GM13977 (cell line): Measurements from ENCODE around the gene TGFBR1.
A peak's percentile ranks its signal among the peaks of the same experiment; 100 is the strongest.

Experiments
- DNase-seq: peaks from one replicate; pipeline ENCODE4 v3.0.0; 2012; ENCODE audit warnings: low spot score
- in situ Hi-C: fragments of 300-500 bp; cut with MboI; formaldehyde crosslinking; loops from one replicate; pipeline ENCODE4 v1.12.0; 2022; ENCODE audit warnings: low sequenced_read_pairs, low pct_unique_long_range_greater_than_20kb, mixed read lengths, inconsistent platforms; ENCODE audit not compliant: unreplicated experiment
- TF ChIP-seq, protein P1 (sequence below): IDR thresholded peaks from 2 replicates; pipeline ENCODE4 v1.5.1; 2012; ENCODE audit warnings: mild to moderate bottlenecking, control low read depth; ENCODE audit not compliant: insufficient read depth; ENCODE audit errors: extremely low read depth, missing control alignments

Gene TGFBR1

DNA sequence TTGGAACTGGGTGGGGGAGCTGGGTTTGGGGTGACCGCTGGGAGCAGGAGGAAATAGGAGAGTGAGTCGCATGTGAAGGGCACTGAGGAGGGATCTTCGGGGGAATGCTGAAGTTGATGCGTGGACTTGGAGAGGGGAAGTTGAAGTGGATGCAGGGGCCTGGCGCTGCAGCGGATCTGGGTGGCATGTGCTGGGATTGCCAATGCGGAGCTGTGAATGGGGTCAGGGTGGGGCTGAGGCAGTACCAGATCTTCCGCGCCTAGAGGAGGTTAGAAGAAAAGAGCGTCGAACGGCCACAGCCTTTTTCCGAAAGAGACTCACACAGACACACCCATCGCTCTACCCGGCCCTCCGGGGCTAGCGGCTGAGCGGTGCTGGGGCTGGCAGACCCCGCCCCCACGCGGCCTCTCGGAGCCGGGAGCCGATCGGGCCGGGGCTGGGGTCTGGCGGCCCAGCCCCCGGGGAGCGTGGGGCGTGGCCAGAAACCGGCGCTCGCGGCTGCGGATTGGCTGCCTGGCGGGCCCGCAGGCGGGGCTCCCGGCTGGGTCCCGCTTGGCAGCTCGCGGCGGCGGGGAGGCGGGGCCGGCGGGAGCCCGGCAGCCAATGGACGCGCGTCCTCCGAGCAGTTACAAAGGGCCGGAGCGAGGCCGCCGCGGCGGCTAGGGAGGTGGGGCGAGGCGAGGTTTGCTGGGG lies at the start of gene TGFBR1:
TGFBR1 (plus strand) TSS at position 655 of the 693 bp plus-strand sequence. CDS start 93 bp downstream, outside the sequence.
- peak; percentile 99 for DNase-seq
- TF ChIP-seq, protein P1, sequence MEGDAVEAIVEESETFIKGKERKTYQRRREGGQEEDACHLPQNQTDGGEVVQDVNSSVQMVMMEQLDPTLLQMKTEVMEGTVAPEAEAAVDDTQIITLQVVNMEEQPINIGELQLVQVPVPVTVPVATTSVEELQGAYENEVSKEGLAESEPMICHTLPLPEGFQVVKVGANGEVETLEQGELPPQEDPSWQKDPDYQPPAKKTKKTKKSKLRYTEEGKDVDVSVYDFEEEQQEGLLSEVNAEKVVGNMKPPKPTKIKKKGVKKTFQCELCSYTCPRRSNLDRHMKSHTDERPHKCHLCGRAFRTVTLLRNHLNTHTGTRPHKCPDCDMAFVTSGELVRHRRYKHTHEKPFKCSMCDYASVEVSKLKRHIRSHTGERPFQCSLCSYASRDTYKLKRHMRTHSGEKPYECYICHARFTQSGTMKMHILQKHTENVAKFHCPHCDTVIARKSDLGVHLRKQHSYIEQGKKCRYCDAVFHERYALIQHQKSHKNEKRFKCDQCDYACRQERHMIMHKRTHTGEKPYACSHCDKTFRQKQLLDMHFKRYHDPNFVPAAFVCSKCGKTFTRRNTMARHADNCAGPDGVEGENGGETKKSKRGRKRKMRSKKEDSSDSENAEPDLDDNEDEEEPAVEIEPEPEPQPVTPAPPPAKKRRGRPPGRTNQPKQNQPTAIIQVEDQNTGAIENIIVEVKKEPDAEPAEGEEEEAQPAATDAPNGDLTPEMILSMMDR, result peak; percentile 2
- in situ Hi-C loops, result no loop called here

DNA sequence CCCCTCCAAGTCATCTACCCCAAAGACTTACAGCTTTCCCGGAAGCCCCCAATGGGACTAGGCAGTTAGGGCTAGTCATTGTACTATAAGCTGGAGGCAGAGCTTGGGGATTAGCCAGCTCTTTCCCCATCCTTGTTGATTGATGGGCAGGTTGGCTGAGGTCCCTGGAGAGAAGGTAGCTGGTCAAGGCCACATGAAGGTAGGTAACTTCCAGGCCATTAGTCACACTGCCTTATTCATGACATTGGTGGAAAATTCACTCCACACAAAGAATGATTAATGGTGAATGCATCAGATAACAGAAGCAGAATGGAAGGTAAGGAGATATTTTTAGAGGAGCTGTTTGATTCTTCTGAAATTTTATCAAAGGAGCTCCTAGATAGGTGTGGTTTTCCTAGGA lies 49.5 kb upstream of the TGFBR1 start:
- in situ Hi-C loops, result no loop called here
- TF ChIP-seq, protein P1, result no peak
- DNase-seq, result no peak

DNA sequence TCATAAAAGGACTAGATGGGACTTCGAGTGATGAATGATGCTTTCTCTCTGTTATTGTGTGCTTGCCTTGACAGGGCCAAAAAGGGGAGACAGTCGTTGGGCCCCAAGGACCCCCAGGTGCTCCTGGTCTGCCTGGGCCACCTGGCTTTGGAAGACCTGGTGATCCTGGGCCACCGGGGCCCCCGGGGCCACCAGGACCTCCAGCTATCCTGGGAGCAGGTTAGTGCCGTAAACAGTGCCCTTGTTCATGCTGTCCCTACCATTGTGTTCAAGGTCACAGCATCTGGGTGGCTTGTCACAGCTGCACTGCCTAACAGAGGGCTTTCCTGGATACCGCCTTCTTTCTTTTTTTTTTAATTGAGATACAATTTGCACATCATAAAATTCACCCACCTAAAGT lies 48.7 kb upstream of the TGFBR1 start:
- DNase-seq, result no peak
- in situ Hi-C loops, result no loop called here
- TF ChIP-seq, protein P1, result no peak

DNA sequence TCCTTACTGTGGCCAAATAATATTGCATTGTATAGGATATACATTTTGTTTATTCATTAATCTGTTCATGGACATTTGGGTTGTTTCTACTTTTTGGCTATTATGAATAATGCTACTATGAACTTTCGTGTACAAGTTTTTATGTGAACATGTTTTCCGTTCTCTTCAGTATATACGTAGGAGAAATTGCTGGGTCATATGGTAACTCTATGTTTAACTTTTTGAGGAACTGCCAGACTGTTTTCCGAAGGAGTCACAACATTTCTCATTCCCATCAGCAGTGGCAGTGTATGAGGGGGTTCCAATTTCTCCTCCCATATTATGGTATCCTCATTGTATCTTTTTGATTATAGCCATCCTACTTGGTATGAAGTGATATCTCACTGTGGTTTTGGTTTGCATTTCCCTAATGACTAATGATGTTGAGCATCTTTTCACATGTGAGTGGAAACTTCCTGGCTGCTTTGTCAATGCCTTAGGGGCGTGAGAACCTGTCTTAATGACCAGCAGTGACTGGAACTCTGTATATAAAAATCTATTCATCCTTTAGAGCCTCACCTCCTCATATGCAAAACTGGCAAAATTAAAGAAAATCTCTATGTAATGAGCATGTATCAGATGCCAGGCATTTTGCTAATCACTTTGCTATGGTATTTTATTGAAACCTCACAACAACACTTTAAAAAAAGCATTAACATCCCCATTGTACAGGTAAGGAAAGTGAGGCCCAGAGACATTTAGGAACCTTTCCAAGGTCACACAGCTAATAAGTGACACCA lies 47.8 kb upstream of the TGFBR1 start:
- TF ChIP-seq, protein P1, result no peak
- no peak for DNase-seq
- in situ Hi-C loops, result no loop called here

DNA sequence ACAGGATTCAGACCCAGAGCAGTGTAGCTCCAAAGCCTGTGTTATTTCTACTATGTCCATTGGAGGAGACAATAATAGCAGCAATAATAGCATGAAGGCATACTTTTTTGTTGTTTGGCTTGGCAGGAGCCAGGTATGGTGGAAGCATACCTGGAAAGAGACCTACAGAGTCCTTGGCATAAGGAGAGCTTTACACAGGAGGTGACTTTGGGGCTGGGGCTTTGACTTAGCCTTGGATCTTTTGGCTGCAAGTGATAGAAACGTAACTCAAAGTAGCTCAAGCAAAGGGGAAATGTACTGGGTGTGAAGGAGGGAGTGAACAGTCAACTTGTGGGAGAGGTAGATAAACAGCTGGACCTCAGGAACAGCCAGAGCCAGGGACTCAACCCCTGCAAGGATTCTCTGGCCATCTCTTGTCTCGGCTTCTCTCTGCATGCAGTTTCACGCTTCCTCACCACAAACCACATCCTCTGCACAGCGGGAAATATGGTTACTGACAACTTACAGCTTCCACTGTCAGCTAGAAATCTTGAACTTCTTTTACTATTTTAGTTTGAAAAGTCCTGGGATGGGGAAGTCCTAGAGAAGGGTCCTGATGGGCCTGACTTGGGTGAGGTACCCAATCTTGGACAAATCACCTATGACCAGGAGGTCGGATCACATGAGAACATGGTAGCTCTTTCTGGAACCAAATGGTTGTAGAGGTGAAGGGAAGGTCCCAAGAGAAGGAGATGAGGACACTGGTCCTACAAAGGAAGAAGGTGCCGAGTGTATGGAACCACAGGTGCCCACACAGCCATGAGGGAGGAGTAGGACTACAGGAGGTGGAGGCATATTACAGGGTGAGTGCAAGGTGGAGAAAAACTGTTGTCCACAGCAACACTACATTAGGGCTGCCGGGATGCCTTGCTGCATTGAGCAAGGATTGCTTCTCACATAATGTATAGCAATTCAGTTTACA lies 47.0 kb upstream of the TGFBR1 start:
- in situ Hi-C loops, result no loop called here
- TF ChIP-seq, protein P1, result no peak
- peak; percentile 47 for DNase-seq
